Mesenchymal stem cell (in vitro differentiated cells and primary cell): ENCODE results near the gene INPP5B.

Source experiments
- DNase-seq: peaks from one replicate; pipeline ENCODE4 v3.0.0-alpha.2; 2013
- H2AFZ ChIP-seq: one replicate; pipeline ENCODE4 v1.6.1; 2013; ENCODE audit warnings: low read depth, mild to moderate bottlenecking, control low read depth, inconsistent platforms, low read length, moderate library complexity
- H2AK5ac ChIP-seq: 2 replicates; pipeline ENCODE4 v1.6.1; 2013; ENCODE audit warnings: low read length, moderate library complexity, mild to moderate bottlenecking, inconsistent platforms; ENCODE audit not compliant: severe bottlenecking
- H2BK120ac ChIP-seq: one replicate; pipeline ENCODE4 v1.6.1; 2013; ENCODE audit warnings: low read depth, mild to moderate bottlenecking, inconsistent platforms, low read length, moderate library complexity
- H2BK12ac ChIP-seq, 2 experiments: one replicate each; pipeline ENCODE4 v1.6.1; 2013; ENCODE audit warnings: inconsistent platforms in 2 of 2, low read length in 2 of 2, mild to moderate bottlenecking in 2 of 2, moderate library complexity in 2 of 2, control low read depth in 1 of 2
- H2BK15ac ChIP-seq: one replicate; pipeline ENCODE4 v1.6.1; 2013; ENCODE audit warnings: mild to moderate bottlenecking, low read depth, inconsistent platforms; ENCODE audit not compliant: poor library complexity, severe bottlenecking
- H2BK5ac ChIP-seq: 2 replicates; pipeline ENCODE4 v1.6.1; 2013; ENCODE audit warnings: low read depth, mild to moderate bottlenecking, low read length, control low read depth, inconsistent platforms; ENCODE audit not compliant: poor library complexity, severe bottlenecking
- H3K14ac ChIP-seq, 2 experiments: one replicate each; pipeline ENCODE4 v1.6.1; 2013; ENCODE audit warnings: inconsistent platforms in 2 of 2, low read length in 2 of 2, control low read depth in 1 of 2, mild to moderate bottlenecking in 1 of 2, moderate library complexity in 1 of 2
- H3K18ac ChIP-seq, 2 experiments: one replicate each; pipeline ENCODE4 v1.6.1; 2013; ENCODE audit warnings: inconsistent platforms in 2 of 2, low read length in 2 of 2, control low read depth in 1 of 2, low read depth in 1 of 2, mild to moderate bottlenecking in 1 of 2
- H3K23ac ChIP-seq, 2 experiments: one replicate each; pipeline ENCODE4 v1.6.1; 2013; ENCODE audit warnings: inconsistent platforms in 2 of 2, low read length in 2 of 2, mild to moderate bottlenecking in 2 of 2, moderate library complexity in 2 of 2, control low read depth in 1 of 2
- H3K27ac ChIP-seq: 2 replicates; pipeline ENCODE4 v1.5.1; 2013; ENCODE audit warnings: mild to moderate bottlenecking, moderate library complexity, low read length, control low read depth, inconsistent platforms; ENCODE audit not compliant: poor library complexity, severe bottlenecking
- H3K27me3 ChIP-seq, 2 experiments: 2 replicates each; pipeline versions ENCODE4 v1.6.1 to v1.7.0; 2013; ENCODE audit warnings: low read length in 2 of 2, mild to moderate bottlenecking in 2 of 2, moderate library complexity in 2 of 2, control low read depth in 1 of 2, inconsistent platforms in 1 of 2; ENCODE audit not compliant: control insufficient read depth in 1 of 2, insufficient read depth in 1 of 2
- H3K36me3 ChIP-seq, 2 experiments: 2 replicates each; pipeline versions ENCODE4 v1.6.1 to v1.7.0; 2013; ENCODE audit warnings: low read length in 2 of 2, control low read depth in 1 of 2, inconsistent platforms in 1 of 2, low read depth in 1 of 2, mild to moderate bottlenecking in 1 of 2; ENCODE audit not compliant: insufficient read depth in 2 of 2, control insufficient read depth in 1 of 2
- H3K4ac ChIP-seq, 2 experiments: one replicate each; pipeline ENCODE4 v1.6.1; 2013; ENCODE audit warnings: inconsistent platforms in 2 of 2, low read length in 2 of 2, mild to moderate bottlenecking in 2 of 2, moderate library complexity in 2 of 2, control low read depth in 1 of 2, low read depth in 1 of 2
- H3K4me1 ChIP-seq: 2 replicates; pipeline ENCODE4 v1.6.1; 2013; ENCODE audit warnings: low read depth, low read length, control low read depth; ENCODE audit not compliant: control insufficient read depth, insufficient read depth
- H3K4me2 ChIP-seq: 2 replicates; pipeline ENCODE4 v1.6.1; 2013; ENCODE audit warnings: low read length, mild to moderate bottlenecking, inconsistent platforms; ENCODE audit not compliant: poor library complexity, severe bottlenecking
- H3K4me3 ChIP-seq, 2 experiments: 2 replicates each; pipeline versions ENCODE4 v1.5.1 to v1.7.0; 2013; ENCODE audit warnings: low read length in 2 of 2, mild to moderate bottlenecking in 2 of 2, control low read depth in 1 of 2, low read depth in 1 of 2; ENCODE audit not compliant: insufficient read depth in 1 of 2
- H3K79me1 ChIP-seq: replicated peaks from 2 replicates; pipeline ENCODE4 v1.6.1; 2013; ENCODE audit warnings: mild to moderate bottlenecking, control low read depth, low read length, inconsistent platforms; ENCODE audit not compliant: poor library complexity, severe bottlenecking
- H3K9ac ChIP-seq: 2 replicates; pipeline ENCODE4 v1.7.0; 2013; ENCODE audit warnings: mild to moderate bottlenecking, low read length, moderate library complexity
- H3K9me3 ChIP-seq: 2 replicates; pipeline ENCODE4 v1.7.0; 2013; ENCODE audit warnings: mild to moderate bottlenecking, low read length; ENCODE audit not compliant: control insufficient read depth
- H4K8ac ChIP-seq: one replicate; pipeline ENCODE4 v1.6.1; 2013; ENCODE audit warnings: inconsistent platforms, mild to moderate bottlenecking, low read length, moderate library complexity
- H4K91ac ChIP-seq: one replicate; pipeline ENCODE4 v1.6.1; 2013; ENCODE audit warnings: mild to moderate bottlenecking, low read length, inconsistent platforms
- WGBS: methylation state at CpG from one replicate; pipeline ENCODE4 v1.1.7; 2013; ENCODE audit warnings: mixed read lengths; 5-methylcytosine and 5-hydroxymethylcytosine counted together

The INPP5B gene

DNA sequence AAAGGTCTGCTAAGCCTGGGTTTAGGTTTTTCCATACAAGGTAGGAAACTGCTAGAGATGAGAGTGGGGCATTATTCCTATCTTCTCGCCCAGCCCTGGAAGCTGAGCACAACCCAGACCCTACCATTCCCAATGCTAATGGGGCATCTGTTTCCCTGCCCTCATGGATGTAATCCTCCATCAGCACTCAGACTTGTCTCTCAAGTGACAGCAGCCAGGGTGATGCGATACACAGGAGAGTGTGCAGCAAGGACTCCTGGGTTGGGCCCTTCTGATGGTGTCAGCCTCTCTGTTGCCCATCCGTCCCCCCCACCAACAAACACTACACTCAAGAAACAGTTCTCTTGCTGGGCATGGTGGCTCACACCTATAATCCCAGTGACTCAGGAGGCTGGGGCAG is 5.9 kb upstream of the INPP5B start:
- H2BK15ac ChIP-seq = no peak overlapping the region
- no peak for DNase-seq
- H3K27me3 ChIP-seq = no peaks in the 10 kb centered on the region
- H4K8ac ChIP-seq = no peak overlapping the region
- no peak overlapping the region for H2AK5ac ChIP-seq
- no peak overlapping the region for H3K14ac ChIP-seq
- H3K36me3 ChIP-seq = peaks cover 25 to 44% of the 10 kb centered on the region in 2 experiments
- H3K79me1 ChIP-seq = no peaks in the 10 kb centered on the region
- H3K4me2 ChIP-seq = no peak overlapping the region
- 82% methylated on average over 3 of the region's 3 CpGs for WGBS
- H3K9ac ChIP-seq = no peak overlapping the region
- no peak overlapping the region for H2BK5ac ChIP-seq
- H3K9me3 ChIP-seq = no peaks in the 10 kb centered on the region
- peaks cover 2% of the 10 kb centered on the region for H3K4me1 ChIP-seq
- H4K91ac ChIP-seq = no peak overlapping the region
- no peak overlapping the region for H2AFZ ChIP-seq
- no peak overlapping the region for H2BK12ac ChIP-seq
- no peak overlapping the region for H3K4me3 ChIP-seq
- H3K18ac ChIP-seq = no peak overlapping the region
- no peak overlapping the region for H3K27ac ChIP-seq
- no peak overlapping the region for H3K23ac ChIP-seq
- H2BK120ac ChIP-seq = no peak overlapping the region
- no peak overlapping the region for H3K4ac ChIP-seq

DNA sequence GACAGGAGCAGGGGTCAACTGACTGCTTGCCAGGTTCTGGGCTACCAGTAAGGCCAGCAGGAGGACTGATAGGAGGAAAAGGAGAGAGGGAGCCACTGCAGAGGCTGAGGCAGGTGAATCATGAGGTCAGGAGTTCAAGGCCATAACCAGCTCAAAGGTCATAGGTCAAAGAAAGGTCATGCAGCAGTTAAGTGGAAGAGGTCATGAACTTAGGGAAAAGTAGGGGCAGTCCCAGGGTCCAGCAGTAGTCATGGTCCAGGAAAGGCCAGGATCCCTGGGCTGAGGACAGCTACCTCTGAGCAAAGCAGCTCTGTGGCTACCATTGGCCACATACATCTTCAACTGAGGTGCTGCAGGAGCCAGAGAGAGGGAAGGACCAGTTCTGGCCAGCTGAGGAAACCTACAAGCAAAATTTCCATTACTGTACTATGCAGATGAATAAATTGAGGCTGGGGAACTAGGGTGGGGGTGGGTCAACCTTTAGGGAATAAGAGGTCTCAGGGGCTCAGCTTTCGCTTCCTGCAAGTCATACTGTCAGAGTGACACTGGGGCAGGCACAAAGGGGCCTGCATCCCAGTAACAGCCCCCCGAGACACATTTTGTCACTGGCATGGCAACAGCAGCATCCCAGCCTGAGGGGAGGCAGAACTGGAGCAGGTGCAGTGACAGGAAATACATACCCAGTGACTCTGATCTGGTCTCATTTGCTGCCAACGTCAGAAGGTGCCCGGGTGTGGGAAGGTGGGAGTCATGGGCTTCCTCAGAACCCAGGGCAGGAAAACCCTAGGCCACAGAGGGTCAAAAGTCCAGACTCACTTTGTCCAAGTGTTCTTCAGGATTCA is 5.2 kb upstream of the INPP5B start:
- no peak overlapping the region for H3K14ac ChIP-seq
- no peaks in the 10 kb centered on the region for H3K79me1 ChIP-seq
- H3K18ac ChIP-seq = no peak overlapping the region
- no peak overlapping the region for H3K4me3 ChIP-seq
- H2AFZ ChIP-seq = no peak overlapping the region
- H3K27me3 ChIP-seq = no peaks in the 10 kb centered on the region
- peaks cover 3% of the 10 kb centered on the region for H3K4me1 ChIP-seq
- H2BK15ac ChIP-seq = no peak overlapping the region
- no peak overlapping the region for H4K91ac ChIP-seq
- no peak overlapping the region for H4K8ac ChIP-seq
- H3K23ac ChIP-seq = no peak overlapping the region
- 88% methylated on average over 4 of the region's 4 CpGs for WGBS
- no peak overlapping the region for H3K4ac ChIP-seq
- no peak overlapping the region for H3K4me2 ChIP-seq
- no peak overlapping the region for H2BK5ac ChIP-seq
- H3K9ac ChIP-seq = no peak overlapping the region
- H3K27ac ChIP-seq = no peak overlapping the region
- DNase-seq = no peak
- H2BK12ac ChIP-seq = no peak overlapping the region
- peaks cover 17 to 38% of the 10 kb centered on the region in 2 experiments for H3K36me3 ChIP-seq
- H2BK120ac ChIP-seq = no peak overlapping the region
- no peaks in the 10 kb centered on the region for H3K9me3 ChIP-seq
- H2AK5ac ChIP-seq = no peak overlapping the region

DNA sequence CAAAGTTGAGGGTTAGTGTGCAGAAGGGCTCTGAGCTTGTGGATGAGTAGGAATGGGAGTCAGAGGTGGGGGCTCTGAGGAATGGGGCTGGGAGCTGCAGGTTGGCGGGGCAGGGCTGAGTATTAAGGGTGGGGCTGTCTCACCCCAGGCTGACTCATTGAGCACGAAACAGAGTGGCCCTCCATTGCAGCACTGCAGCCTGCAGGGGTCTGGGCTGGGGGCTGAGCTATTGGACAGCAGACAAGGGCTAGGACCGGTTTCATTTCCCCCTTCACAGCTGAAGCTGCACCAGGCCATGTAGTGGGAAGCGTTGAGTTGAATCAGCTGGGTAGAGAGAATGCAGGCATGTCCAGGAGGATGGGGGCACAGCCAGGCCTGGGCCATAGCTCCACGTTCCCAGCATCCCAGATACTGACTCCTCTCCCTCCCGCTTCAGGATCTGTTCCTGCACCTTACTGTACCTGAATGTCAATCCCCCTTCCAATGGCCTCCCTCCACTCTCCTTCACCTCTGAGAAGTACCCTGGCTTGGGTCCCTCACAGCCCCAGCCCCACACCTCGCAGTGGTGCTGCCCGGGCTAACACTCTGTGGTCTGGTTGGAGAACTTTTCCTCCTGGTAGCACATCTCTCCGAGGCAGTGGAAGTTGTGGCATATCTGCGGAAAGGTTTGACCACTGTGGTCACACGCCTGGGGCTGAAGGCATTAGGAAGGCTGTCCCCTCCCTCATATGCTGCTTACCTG is 4.4 kb upstream of the INPP5B start:
- Histone ChIP-seq H3K36me3 (peaks cover 11 to 30% of the 10 kb centered on the region in 2 experiments), H2BK12ac (no peak overlapping the region), H4K91ac (no peak overlapping the region), H3K14ac (no peak overlapping the region), H3K4me1 (peaks cover 3% of the 10 kb centered on the region), H3K4me3 (no peak overlapping the region), H3K4ac (no peak overlapping the region), H2BK120ac (no peak overlapping the region), H3K4me2 (no peak overlapping the region), H3K23ac (no peak overlapping the region), H4K8ac (no peak overlapping the region), H2AFZ (no peak overlapping the region), H3K79me1 (no peaks in the 10 kb centered on the region), H2BK5ac (no peak overlapping the region), H3K27ac (no peak overlapping the region), H2BK15ac (peak overlapping the region; percentile 8), H3K18ac (no peak overlapping the region), H2AK5ac (no peak overlapping the region), H3K9ac (no peak overlapping the region), H3K27me3 (no peaks in the 10 kb centered on the region), H3K9me3 (no peaks in the 10 kb centered on the region)
- no peak for DNase-seq
- 84% methylated on average over 11 of the region's 11 CpGs for WGBS

DNA sequence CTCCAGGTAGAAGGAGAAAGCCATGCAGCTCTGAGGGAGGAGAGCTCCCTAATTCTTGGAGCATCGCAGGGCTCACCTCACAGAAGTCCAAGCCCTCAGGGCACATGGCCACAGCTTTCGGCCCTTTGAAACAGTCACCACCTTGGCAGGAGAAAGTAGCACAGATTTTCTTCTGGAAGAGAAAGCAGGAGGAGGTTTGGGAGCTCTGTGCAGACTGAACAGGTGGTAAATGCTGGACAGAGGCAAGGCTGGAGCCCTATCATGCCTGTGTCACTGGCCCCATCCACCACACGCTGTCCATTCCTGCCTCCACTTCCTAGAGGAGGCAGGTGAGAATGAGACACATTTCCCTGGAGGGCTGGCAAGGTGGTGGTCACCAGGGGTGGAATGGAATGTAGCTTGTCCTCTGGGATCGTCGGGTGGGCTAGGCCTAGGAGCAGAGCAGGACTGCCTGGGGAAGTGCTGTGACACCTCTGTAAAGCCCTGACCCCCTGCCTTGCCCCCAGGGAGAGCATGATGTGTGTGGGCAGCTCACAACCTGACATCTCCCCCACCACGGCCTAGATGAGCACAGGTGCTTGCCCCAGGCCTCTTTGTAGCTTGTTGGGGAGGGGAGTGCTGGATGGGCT is 2.8 kb upstream of the INPP5B start:
- H3K14ac ChIP-seq = no peak overlapping the region
- no peak overlapping the region for H2AFZ ChIP-seq
- no peak overlapping the region for H3K4me3 ChIP-seq
- no peak overlapping the region for H2BK15ac ChIP-seq
- no peak overlapping the region for H2BK5ac ChIP-seq
- no peak overlapping the region for H4K8ac ChIP-seq
- no peak for DNase-seq
- no peak overlapping the region for H4K91ac ChIP-seq
- no peaks in the 10 kb centered on the region for H3K9me3 ChIP-seq
- H3K27me3 ChIP-seq = no peaks in the 10 kb centered on the region
- no peak overlapping the region for H3K4me2 ChIP-seq
- 71% methylated on average over 5 of the region's 6 CpGs for WGBS
- no peak overlapping the region for H3K27ac ChIP-seq
- H2AK5ac ChIP-seq = no peak overlapping the region
- H3K4me1 ChIP-seq = peaks cover 15% of the 10 kb centered on the region
- no peak overlapping the region for H3K18ac ChIP-seq
- peaks cover 4% of the 10 kb centered on the region for H3K79me1 ChIP-seq
- H3K36me3 ChIP-seq = peaks cover 7 to 22% of the 10 kb centered on the region in 2 experiments
- no peak overlapping the region for H3K9ac ChIP-seq
- H2BK12ac ChIP-seq = no peak overlapping the region
- H2BK120ac ChIP-seq = no peak overlapping the region
- H3K23ac ChIP-seq = peak overlapping the region in 1 of 2 experiments; percentile 5
- no peak overlapping the region for H3K4ac ChIP-seq
